CD4-positive, alpha-beta T cell treated with Interleukin-4 for 4 hours (primary cell): Measurements from ENCODE around the gene SLAIN2.
"Not testable (repeated sequence)": the region's sequence is repeated elsewhere in the genome, so short reads cannot be mapped to it uniquely, and the experiment has no call there.

ENCODE experiments used
- DNase-seq: peaks from one replicate; pipeline ENCODE4 v3.0.0-alpha.2; 2020

SLAIN2 gene

DNA sequence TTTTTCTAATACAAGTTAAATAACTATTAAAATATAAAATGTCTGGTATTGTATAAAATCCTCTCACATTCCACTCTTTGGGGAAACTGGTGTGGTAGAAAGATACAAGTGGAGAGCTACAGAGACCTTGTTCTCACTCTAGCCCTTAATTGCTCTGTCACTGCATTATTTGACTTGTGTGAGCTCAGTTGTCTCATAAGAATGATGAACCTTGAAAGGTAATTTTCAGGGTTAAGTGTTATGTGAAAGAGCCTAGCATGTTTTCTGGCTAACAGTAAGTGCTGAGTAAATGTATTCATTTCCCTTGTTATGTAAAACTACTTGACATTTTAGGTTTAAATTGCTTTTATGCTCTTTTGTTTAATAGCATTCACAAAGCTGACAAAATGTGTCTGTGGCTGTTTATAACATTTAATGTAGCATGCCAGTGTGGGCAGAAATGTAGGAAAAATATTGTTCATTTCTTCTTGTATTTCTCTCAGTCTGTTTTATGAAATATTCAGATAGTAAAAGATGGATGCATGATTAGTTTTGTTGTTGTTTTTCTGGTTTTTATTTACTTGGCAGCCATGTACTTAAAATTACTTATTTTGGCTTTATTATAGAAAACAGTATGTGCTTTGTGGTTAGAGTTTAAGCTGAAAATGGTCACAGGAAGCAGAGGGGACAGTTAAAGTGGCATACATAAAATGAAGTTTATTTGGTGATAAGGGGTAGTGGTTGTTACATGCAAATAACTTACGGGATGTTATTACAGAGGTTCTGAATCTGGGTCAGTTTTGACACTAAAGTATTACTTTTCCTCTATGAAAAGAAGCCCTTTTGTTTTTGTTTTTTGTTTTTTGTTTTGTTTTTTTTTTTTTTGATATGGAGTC is 29.2 kb downstream of the SLAIN2 start:
- no peak for DNase-seq

DNA sequence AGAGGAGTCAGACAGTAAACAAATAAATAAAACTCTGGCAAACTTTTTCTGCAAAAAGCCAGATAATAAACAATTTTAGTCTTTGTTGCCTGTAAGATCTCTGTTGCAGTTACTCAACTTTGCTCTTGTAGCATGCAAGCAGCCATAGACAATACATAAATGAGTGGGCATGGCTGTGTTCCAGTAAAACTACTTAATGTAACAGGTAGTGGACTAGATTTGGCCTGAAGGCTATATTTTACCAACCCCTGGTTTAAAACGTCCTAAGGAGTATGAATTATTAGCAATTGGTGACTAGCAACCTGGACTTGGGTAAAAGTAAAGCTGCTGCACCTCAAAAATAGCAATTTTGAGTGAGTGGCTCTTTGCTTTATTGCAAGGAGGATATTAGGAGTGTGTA is 30.9 kb downstream of the SLAIN2 start:
- DNase-seq: no peak

DNA sequence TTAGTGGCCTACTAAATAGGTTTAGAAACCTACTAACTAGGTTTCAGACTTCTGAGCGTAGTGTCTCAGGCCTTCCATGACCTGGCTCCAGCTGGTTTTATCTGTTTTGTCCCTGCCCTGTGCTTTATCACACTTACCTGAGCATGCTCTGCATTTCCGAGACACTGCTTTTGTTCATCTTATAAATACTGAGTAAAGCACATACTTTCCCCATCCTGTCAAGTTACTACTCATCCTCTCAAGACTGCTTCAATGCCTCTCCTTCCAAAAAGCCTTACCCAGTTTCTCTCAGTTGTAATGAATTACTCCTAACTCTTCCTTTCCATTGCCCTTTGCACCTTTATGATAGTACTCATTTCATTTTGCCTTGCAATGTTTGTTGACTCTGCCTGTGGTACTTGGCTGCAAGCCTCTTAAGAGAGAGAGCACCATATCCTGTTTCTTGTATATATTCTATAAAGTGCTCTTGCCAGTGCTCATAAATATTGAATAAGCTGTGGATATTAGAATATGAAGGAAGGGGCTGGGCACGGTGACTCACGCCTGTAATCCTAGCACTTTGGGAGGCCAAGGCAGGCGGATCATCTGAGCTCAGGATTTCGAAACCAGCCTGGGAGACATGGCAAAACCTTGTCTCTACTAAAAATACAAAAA is 34.4 kb downstream of the SLAIN2 start:
- no peak for DNase-seq

DNA sequence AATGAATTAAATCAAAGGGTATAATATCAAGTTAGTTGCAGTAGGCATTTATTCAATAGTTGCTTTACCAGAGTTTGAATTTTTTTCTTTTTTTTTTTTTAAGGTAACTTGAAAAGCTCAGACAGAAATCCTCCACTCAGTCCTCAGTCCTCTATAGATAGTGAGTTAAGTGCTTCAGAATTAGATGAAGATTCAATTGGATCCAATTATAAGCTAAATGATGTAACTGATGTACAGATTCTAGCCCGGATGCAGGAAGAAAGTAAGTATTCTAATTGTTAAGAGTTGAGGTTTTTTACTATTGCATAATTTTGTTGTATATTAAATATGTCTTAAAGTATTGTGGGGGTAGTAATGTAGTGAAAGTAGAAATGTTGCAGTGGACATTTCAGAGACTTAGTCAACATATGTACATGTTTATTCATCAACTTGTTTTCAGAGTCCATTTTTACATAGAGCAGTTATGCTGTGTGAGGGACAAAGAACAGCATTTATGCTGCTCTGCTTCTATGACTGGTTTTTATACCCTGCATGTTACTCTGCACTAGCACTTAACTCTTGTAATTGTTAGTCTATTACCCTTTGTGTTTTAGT is 38.4 kb downstream of the SLAIN2 start:
- no peak for DNase-seq

DNA sequence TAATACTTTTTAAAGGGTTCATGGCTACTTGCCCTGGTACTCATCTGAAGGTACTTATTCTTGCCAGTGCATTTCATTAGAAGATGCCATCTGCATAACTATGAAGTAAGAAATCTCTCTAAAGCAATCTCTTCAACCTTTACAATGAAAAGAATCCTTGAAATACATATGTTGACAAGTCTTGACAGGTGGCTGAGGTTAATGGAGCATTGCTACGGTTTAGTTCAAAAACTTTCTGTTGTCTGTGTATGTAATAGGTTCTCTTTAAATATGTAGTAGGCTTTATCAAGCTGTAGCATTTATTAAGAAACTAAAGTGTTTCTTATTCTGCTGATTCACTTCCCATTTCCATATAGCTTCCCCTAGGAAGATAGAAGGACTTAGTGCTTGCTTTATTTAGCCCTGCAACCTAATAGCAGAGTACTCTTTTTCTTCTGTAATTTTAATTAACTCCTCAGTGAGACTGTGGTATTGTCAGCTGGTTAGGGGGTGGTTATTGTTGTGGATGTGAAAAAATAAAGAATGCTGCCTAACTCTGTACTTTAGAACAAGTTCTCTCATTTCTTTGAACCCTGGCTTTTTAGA is 39.3 kb downstream of the SLAIN2 start:
- DNase-seq: no peak

DNA sequence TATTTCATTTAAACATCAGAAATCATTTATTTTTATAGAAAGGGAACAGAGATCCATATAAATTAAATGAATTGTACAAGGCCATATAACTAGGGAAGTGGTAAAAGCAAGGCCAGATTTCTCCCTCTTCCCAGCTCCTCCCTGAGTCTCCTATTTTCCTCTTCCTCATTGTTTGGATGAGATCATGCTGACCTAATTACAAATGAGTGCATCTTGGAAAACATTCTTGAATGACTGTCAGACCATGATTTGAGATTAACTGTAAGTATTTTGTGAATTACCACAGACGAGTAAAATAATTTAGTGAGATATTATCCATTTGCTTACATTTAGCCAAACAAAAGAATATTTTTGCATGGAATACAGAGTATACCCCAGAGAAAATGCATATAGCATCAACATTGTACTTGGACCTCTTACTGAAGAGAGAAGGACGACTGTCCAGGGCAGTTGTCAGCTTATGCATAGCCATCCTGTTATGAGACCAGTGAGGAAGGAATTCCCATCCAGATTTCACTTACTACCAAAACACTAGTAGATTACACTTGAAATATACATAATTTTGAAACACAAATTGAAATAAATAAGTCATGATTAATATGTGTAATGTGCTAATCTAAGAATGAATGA is 47.3 kb downstream of the SLAIN2 start:
- no peak for DNase-seq

DNA sequence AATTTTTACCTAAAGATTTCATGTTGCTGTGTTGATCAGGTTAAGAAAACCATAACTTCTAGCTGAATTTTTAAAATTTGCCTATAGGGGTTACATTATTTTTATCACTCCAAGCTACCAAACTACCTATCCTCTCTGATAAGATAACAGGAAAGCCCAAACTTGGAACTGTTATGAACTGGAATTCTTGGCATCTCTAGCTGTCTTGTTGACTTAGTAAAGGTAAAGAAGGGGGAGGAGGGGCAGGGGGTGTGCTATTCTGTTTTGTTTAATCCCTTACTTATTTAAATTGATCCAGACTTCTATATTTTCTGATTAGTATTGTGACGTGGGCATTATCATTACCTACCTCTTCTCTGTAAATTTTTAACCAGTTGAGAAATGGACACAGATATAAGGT is 54.7 kb downstream of the SLAIN2 start:
- no peak for DNase-seq

DNA sequence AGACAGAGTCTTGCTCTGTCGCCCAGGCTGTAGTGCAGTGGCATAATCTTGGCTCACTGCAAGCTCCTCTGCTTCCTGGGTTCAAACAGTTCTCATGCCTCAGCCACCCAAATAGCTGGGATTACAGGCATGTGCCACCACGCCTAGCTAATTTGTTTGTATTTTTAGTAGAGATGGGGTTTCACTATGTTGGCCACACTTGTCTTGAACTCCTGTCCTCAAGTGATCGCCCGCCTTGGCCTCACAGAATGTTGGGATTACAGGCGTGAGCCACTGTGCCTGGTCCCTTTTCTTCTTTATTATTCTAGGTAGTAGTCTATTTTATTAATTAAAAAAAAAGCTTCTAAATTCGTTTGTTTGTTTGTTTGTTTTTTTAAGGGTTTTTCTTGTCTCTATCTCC is 59.1 kb downstream of the SLAIN2 start:
- no peak for DNase-seq

DNA sequence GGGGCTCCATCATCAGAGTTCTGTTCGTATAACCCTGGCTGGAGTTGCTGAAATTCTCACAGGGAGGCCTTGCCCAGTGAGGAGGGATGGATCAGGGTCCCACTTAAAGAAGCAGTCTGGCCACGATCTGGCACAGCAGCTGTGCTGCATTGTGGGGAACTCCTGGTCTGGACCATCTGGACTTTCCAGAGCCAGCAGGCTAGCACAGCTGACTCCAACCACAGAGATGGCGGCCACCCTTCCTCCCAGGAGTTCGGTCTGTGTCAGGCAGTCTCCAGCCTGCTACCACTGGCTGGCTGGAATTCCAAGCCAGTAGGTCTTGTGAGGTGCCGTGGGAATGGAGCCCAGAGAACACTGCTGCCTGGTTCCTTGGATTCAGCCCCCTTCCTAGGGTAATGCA is 62.0 kb downstream of the SLAIN2 start:
- DNase-seq: no peak

DNA sequence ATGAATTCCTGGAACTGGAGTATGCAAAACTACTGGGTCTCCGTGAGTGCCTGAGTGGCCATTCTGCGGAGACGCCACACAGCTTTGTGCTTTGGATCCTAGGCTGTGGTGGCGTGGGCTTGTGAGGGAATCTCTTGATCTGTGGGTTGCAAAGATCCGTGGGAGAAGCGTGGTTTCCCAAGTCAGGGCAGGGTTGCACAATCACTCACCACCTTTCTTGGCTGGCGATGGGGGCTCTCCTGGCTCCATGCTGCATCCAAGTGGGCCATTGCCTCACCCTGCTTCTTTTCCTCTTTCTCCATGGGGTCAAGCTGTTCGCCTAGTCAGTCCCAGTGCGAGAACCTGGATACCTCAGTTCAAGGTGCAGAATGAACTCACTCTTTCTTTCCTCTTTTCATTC is 62.5 kb downstream of the SLAIN2 start:
- no peak for DNase-seq

DNA sequence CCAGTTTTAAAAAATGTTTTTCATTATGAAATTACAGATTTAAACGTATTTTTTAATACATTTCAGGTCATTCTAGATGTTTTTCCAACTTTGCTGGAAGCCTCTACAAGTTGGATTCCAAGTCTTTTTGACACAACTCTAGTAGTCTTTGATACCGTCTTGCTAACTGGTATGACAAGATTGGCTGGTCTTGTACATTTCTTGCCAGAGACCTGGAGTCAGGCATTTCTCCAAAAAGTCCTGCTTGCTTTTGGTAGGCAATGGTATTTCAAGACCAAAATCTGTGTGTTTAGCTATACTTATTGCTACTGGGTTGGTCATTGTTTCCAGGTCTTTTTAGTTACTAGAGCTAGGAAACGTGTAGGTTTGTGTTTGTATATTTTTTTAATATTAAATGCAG is 64.6 kb downstream of the SLAIN2 start:
- no peak for DNase-seq

DNA sequence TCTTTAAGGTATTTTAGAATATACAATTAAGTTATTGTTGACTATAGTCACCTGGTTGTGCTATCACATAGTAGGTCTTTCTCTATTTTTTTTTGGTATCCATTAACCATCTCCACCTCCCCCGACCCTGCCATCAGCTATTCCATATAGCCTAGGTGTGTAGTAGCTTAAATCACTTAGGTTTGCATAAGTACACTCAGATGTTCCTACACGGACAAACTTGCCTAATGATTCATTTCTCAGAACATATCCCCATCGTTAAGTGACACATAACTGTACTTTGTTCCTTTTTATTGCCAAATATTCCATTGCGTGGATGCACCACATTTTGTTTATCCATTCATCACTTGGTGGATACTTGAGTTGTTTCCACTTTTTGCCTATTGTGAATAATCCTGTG is 67.9 kb downstream of the SLAIN2 start:
- no peak for DNase-seq

DNA sequence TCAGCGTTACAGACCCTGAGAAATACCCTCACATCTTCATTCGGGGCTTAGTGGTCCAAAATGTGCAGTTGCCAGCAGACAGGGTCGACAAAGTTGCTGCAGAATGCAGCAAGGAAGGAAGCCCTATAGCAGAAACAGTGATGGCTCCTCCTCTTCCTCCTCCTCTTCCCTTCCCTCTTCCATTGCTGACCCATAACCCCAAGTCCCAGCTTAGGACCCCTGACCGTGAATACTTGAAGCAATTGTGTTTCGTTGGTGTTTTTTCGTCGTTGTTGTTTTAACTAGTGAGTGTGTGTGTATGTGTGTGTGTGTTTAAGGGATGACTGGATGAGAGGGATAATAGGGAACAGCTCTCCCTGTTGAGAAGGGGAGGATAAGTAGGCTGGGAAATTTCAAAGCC is 69.5 kb downstream of the SLAIN2 start:
- no peak for DNase-seq

DNA sequence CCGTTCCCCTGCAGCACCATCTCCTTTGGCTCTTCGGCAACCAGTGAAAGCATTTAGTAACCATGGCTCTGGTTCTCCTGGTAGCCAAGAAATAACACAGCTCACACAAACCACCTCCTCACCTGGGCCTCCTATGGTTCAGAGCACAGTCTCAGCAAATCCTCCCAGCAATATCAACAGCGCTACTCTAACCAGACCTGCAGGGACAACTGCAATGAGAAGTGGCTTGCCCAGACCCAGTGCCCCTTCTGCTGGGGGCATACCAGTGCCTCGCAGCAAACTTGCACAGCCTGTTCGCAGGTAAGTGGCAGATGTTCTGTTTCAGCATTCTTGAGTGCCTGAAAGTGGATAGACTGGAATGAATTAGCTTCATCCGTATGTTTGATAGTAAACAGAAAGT is 78.8 kb downstream of the SLAIN2 start:
- DNase-seq: no peak

DNA sequence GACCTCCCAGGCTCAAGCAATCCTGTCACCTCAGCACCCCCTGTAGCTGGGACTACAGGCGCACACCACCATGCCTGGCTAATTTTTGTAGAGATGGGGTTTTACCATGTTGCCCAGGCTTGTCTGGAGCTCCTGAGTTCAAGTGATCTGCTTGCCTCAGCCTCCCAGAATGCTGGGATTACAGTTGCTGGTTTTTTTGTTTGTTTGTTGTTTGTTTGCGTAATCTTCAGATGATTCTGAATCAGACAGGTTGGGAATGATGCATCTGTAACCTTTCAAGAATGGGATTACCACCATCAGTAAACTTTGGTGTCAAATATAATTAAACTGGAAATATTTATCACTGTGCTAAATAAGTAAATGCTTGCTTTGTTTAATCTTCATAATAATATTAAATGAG is 79.8 kb downstream of the SLAIN2 start:
- no peak for DNase-seq

DNA sequence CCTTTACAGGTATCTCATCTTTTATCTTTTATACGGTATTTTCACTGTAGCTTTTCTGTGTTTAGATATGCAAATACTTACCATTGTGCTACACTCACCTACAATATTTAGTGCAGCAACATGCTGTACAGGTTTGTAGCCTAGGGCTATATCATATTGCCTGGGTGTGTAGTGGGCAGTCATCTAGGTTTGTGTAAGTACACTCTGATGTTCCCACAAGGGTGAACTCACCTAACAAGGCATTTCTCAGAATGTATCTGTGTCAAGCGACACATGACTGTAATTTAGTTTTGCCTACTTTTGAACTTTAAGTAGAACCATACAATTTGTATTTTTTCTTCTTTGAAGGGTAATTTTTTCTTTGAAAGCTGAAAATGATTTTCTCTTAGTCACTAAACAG is 87.6 kb downstream of the SLAIN2 start:
- no peak for DNase-seq

DNA sequence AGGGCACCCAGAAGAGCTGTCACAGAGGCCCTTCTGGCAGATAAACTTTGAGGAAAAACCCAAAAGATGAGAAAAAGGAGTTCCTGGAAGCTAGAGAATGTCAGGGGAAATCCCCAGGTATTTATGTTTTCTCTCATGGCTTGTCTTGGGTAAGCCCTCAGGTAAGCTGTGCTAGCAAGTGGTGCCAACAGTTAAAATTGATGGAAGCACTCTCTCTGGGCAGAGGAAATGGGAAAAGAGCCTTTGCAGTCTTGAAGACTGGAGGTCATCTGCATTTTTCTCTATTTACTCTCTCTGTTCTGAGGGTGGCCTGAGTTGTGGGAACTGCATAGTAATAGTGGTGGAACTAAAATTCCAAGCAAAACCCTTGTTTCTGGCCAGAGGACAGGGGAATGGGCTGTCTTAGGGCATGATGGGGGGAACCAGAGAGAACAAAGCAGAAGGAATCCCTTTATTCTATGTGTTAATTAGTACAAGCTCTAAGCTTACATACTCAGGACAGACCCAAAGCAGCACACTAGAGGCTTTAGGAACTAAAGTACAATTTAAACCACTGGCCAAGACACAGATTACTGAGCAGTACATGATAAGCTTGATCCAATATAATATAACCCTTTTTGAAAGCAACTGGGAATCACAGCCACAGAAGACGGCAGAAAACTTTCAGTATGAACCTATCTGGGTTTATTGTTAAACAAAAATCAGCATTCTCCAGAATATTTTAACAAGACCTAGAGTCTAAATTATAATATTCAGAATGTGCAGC is 88.6 kb downstream of the SLAIN2 start:
- DNase-seq: no peak

DNA sequence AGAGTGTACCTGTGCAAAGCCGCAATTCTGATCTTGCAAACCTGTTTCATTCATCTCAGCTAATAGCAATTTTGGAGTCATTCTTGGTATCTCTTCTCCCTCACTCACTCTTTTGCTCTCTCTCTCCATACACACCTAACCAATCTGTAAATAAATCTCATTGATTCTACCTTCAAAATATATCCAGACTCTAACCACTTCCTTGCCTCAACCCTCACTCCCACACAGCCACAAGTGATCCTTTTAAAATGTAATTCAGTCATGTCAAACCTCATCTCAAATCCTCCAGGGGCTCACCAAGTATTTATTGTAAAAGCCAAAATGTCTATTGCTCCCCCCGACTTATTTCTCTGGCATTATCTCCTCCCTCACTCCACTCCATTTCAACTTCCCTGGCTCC is 90.1 kb downstream of the SLAIN2 start:
- DNase-seq: no peak

DNA sequence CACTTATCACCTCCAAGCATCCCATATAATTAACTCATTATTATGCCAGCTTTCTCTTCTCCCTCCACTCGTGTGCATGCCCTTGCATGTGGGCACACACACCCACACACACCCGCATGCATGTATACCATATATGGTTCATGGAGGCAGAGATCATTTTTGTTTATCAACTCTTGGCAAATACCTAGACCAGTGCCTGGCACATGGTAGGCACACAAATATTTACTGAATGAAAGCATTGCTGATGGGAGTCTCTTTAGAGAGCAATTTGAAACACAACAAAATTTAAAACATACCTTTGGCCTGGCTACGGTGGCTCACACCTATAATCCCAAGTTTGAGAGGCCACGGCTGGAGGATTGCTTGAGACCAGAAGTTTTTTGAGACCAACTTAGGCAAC is 90.7 kb downstream of the SLAIN2 start:
- DNase-seq: no peak

DNA sequence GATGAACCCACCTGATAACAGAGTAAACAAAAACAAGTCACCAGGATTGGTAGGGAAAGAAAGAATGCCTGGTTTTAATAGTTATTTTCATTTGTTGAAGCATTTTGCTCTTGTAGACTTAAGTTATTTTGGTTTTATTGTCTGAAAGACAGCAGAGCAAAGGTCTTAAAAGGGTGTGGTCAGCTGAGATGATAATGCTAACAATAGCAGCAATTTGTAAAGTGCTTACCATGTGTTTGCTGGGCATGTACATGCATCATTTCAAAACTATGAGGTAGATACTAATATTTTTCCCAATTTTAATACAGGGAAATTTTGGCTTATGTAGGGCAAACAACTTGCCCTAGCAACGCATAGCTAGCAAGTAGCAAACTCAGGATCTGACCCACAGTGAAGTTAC is 95.0 kb downstream of the SLAIN2 start:
- DNase-seq: no peak

DNA sequence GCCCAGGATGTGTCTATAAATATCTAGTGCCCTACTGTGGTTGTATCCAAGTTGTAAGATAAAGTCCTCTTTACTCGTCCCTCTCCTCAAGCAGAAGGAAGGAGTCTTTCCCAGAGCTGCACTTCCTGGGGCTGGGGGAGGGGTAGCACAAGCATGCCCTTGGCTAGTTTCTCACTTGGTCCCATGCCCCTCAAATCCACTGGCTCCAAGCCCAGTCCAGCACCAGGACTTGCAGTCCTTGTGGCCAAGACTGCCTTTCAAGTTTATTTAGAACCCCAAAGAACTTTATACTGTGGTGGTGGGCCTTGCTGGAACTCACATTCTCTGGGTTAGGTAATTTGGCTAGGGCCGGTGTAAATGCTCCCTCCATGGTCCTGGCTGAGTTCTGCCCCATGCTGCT is 98.7 kb downstream of the SLAIN2 start:
- DNase-seq: no peak

DNA sequence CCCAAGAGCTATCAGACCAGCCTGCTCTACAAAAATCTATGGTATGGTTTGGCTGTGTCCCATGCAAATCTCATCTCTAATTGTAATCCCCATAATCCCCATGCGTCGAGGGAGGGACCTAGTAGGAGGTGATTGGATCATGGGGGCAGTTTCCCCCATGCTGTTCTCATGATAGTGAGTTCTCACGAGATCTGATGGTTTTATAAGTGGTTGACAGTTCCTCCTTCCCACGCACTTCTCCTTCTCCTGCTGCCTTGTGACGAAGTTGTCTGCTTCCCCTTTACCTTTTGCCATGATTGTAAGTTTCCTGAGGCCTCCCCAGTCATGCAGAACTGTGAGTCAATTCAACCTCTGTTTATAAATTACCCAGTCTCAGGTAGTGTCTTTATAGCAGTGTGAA is 99.6 kb downstream of the SLAIN2 start:
- not testable (repeated sequence) for DNase-seq

DNA sequence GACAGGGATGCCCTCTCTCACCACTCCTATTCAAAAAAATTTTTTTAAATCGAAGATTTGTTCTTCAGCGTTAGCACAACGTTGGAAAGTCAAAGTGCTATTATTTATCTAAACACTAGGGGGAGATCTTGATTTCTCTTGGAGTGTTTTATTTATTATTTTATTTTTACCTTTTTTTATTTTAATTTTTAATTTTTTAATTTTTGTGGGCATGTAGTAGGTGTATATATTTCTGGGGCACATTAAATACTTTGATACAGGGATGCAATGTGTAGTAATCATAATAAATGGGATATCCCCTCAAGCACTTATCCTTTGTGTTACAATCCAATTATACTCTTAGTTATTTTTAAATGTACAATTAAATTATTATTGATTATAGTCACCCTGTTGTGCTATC is 104.4 kb downstream of the SLAIN2 start:
- DNase-seq: peak; percentile 20
